AG09319 (cell line): ENCODE measurements around the gene DPP10.
"Not testable (repeated sequence)": the region's sequence is repeated elsewhere in the genome, so short reads cannot be mapped to it uniquely, and the experiment has no call there.

ENCODE experiments used
- DNase-seq: peaks from one replicate; pipeline ENCODE4 v3.0.0-alpha.2; 2010; ENCODE audit warnings: low read depth; ENCODE audit errors: extremely low read depth
- CTCF ChIP-seq: IDR thresholded peaks from 2 replicates; pipeline ENCODE4 v1.5.1; 2011; ENCODE audit warnings: low read depth, mild to moderate bottlenecking, inconsistent platforms, low read length, moderate library complexity

The DPP10 gene

GRCh38 chr2:114507744-114508143 is 65.3 kb downstream of the DPP10 start:
- TF ChIP-seq CTCF = no peak

GRCh38 chr2:114515882-114516281 is 73.4 kb downstream of the DPP10 start:
- no peak for TF ChIP-seq CTCF
- DNase-seq = no peak

More at GRCh38 chr2:114507744-114508143, 65.3 kb downstream of the DPP10 start:
- no peak for DNase-seq

- no peak for DNase-seq
- TF ChIP-seq CTCF = no peak
These were observed 75.1 kb downstream of the DPP10 start for GRCh38 chr2:114517580-114517979.

- TF ChIP-seq CTCF = no peak
- no peak for DNase-seq
These were observed 76.3 kb downstream of the DPP10 start for GRCh38 chr2:114518738-114519137.

GRCh38 chr2:114522612-114523011 is 80.2 kb downstream of the DPP10 start:
- not testable (repeated sequence) for DNase-seq

GRCh38 chr2:114525955-114526354 is 83.5 kb downstream of the DPP10 start:
- no peak for DNase-seq
- no peak for TF ChIP-seq CTCF

GRCh38 chr2:114526841-114527240 is 84.4 kb downstream of the DPP10 start:
- no peak for TF ChIP-seq CTCF
- DNase-seq = no peak

- no peak for TF ChIP-seq CTCF
- DNase-seq = no peak
These were observed 85.0 kb downstream of the DPP10 start for GRCh38 chr2:114527330-114527983.
